HUES64 (cell line): ENCODE data around the gene EPHB6.

Source experiments
- H3K27ac ChIP-seq: 2 replicates; pipeline ENCODE4 v1.7.0; 2013; ENCODE audit warnings: low read depth, low read length, inconsistent platforms
- H3K27me3 ChIP-seq: 2 replicates; pipeline ENCODE4 v1.6.1; 2013; ENCODE audit warnings: mild to moderate bottlenecking, low read length; ENCODE audit not compliant: insufficient read depth
- H3K36me3 ChIP-seq: 2 replicates; pipeline ENCODE4 v1.6.1; 2013; ENCODE audit warnings: mild to moderate bottlenecking, low read length; ENCODE audit not compliant: insufficient read depth
- H3K4me1 ChIP-seq: 2 replicates; pipeline ENCODE4 v1.6.1; 2013; ENCODE audit warnings: mild to moderate bottlenecking, low read length, moderate library complexity; ENCODE audit not compliant: insufficient read depth
- H3K4me3 ChIP-seq: 2 replicates; pipeline ENCODE4 v1.5.1; 2013; ENCODE audit warnings: mild to moderate bottlenecking, low read length, moderate library complexity
- H3K9ac ChIP-seq: 2 replicates; pipeline ENCODE4 v1.6.1; 2013; ENCODE audit warnings: mild to moderate bottlenecking, low read depth, low read length
- H3K9me3 ChIP-seq: 2 replicates; pipeline ENCODE4 v1.6.1; 2013; ENCODE audit warnings: low read depth, low read length; ENCODE audit not compliant: insufficient read depth
- WGBS: fragments of 150-250, 120-280 bp; methylation state at CpG from one replicate; pipeline ENCODE4 v1.1.7; 2013; ENCODE audit warnings: missing lambda C conversion rate; 5-methylcytosine and 5-hydroxymethylcytosine counted together

EPHB6 gene

DNA sequence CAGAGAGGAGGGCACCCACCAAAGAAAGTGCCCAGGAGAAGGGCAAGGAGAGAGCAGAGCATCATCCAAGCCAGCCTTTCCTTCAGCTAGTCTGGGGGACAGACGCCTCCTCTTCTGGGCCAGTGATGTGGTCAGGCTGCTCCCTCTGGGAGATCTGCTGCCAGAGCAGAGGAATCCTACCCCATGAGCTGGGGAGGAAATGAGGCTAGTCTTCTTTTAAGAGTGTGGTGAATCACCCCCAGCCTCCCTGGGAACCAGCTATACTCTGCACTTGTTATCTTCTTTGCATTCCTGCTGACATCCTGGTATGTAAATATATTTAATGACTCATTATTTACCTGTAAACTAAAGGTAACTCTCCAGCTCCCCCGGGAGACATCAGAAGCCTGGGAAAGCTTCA lies 41.6 kb upstream of the EPHB6 start:
- Histone ChIP-seq H3K27ac (peak overlapping the region; percentile 55; the same call in 1 of the 2 replicates), H3K9ac (0 out of 2 replicates have a peak overlapping the region, but pooled peaks have one; percentile 10), H3K4me3 (0 out of 2 replicates have a peak overlapping the region, but pooled peaks have one; percentile 3), H3K9me3 (no peaks in the 10 kb centered on the region), H3K36me3 (no peaks in the 10 kb centered on the region), H3K27me3 (no peaks in the 10 kb centered on the region), H3K4me1 (peaks cover 29% of the 10 kb centered on the region)
- 8% methylated on average over 2 of the region's 2 CpGs for WGBS

DNA sequence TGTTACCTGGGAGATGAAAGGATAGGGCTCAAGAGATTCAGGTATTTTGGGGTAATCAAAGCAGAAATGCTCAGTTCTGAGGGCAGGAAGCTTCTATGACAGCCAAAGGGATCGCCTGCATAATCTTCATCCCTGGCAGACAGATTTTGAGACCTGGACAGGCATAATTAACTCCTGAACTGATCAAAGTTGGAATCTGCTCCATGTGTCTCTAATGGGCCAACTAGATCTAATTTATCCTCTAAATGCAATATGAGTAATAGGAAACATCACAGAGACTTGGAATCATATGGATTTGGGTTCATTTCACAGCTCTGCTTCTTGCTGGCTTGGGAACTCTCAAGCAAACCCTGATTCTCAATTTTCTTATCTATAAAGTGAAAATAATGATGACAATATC lies 41.2 kb upstream of the EPHB6 start:
- WGBS, result 81% methylated on average over 1 of the region's 1 CpG
- no peak overlapping the region for H3K4me3 ChIP-seq

DNA sequence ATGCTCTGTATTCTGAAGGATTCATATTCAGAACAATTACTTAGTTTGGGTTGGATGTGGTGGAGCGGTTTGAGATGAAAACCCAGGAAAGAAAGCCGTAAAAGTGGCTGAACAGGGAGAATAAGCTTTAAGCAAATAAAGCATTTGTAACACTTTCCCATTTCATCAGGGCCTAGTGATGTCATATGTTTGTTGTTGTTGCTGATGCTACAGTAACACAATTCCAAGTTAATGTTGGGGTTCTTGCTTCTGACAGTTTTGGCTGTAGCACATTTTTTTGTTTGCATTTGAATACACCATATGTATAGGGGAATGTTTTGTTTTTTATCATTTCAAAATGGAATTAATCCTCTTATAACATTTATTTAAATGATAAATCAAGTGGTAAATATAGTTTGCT lies 40.4 kb upstream of the EPHB6 start:
- Histone ChIP-seq H3K9me3 (no peaks in the 10 kb centered on the region), H3K27me3 (no peaks in the 10 kb centered on the region), H3K27ac (no peak overlapping the region), H3K4me3 (no peak overlapping the region), H3K4me1 (peaks cover 29% of the 10 kb centered on the region), H3K36me3 (no peaks in the 10 kb centered on the region), H3K9ac (no peak overlapping the region)
- 95% methylated on average over 2 of the region's 2 CpGs for WGBS

More for the DNA sequence above, 41.2 kb upstream of the EPHB6 start:
- Histone ChIP-seq H3K27me3 (no peaks in the 10 kb centered on the region), H3K27ac (peak overlapping the region; percentile 2; the same call in 1 of the 2 replicates), H3K4me1 (peaks cover 29% of the 10 kb centered on the region), H3K9me3 (no peaks in the 10 kb centered on the region), H3K36me3 (no peaks in the 10 kb centered on the region), H3K9ac (no peak overlapping the region)

DNA sequence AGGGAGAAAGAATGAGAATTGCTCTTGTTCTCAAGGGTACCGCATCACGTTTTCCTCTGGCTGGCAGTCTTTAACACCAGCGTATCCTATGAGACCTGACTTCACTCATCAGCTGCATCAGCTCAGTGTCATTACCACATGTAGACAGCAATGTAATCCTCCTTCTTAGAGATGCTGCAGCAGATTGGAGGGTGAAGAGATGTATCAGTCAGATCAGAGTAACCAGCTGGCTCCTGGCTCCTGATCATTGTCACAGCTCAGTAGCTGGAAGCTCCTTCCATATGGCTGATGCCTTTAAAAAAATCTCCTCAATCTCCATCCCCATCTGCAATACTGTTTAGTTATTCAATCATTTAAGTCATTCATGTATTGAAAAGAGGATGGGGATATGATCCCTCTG lies 39.7 kb upstream of the EPHB6 start:
- Histone ChIP-seq H3K27ac (no peak overlapping the region), H3K4me1 (peaks cover 29% of the 10 kb centered on the region), H3K27me3 (no peaks in the 10 kb centered on the region), H3K36me3 (no peaks in the 10 kb centered on the region), H3K9me3 (no peaks in the 10 kb centered on the region), H3K9ac (no peak overlapping the region), H3K4me3 (no peak overlapping the region)
- WGBS, result 94% methylated on average over 3 of the region's 3 CpGs

DNA sequence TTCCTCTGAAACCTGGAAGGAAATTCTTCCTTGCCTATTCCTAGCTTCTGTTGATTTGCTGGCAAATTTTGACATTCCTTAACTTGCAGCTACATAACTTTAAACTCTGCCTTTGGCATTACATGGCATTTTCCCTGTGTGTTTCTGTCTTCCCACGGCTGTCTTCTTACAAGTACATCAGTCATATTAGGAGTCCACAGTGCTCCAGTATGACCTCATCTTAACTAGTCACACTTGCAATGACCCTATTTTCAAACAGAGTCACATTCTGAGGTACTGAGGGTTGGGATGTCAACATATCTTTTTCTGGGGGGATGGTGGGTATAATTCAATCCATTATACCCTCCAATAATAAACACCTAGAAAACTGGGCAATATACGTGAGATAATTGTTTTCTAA lies 37.4 kb upstream of the EPHB6 start:
- no peaks in the 10 kb centered on the region for H3K9me3 ChIP-seq
- WGBS, result 94% methylated on average over 2 of the region's 2 CpGs
- H3K27ac ChIP-seq, result no peak overlapping the region

DNA sequence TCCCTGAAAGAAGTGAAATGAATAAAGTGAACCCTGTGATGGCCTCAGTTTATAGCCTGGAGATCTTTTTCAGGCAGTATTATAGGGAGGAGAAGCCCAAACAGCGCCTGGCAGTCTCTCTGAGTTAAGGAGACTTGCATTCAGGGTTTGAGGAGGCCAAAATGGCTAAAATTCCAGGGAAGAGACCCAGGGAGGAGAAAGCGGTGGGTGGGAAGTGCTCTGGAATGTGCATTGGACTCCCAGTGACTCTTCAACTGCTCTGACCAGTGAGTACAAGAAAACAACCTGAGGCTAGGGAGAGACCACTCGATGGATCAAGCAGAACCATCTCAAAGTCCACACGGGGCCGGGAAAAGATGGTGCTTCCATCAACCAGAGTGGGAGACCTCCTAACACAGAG lies 35.3 kb upstream of the EPHB6 start:
- Histone ChIP-seq H3K9me3 (peaks cover 2% of the 10 kb centered on the region; the same call in 1 of the 2 replicates), H3K27me3 (no peaks in the 10 kb centered on the region), H3K9ac (no peak overlapping the region), H3K4me1 (peaks cover 4% of the 10 kb centered on the region), H3K36me3 (no peaks in the 10 kb centered on the region), H3K4me3 (no peak overlapping the region), H3K27ac (no peak overlapping the region)
- 93% methylated on average over 5 of the region's 5 CpGs for WGBS

More for the DNA sequence above, 37.4 kb upstream of the EPHB6 start:
- Histone ChIP-seq H3K27me3 (no peaks in the 10 kb centered on the region), H3K4me3 (no peak overlapping the region), H3K9ac (no peak overlapping the region), H3K4me1 (peaks cover 22% of the 10 kb centered on the region), H3K36me3 (no peaks in the 10 kb centered on the region)

DNA sequence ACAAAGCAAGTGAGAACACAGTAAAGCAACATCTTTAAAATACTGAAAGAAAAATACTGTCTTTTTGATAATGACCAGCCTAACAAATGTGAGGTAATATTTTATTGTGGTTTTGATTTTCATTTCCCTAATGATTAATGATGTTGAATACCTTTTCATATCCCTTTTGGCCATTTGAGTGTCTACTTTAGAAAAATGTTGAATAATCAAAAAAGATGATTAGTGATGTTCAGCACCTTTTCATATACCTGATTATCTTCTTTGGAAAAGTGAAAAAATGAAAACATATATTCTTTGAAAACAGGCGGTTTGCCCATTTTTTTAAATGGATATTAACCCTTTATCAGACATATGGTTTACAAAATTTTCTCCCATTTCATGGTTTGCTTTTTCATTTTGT lies 32.2 kb upstream of the EPHB6 start:
- H3K4me3 ChIP-seq, result no peak overlapping the region
- H3K27me3 ChIP-seq, result no peaks in the 10 kb centered on the region
- no peaks in the 10 kb centered on the region for H3K36me3 ChIP-seq
- no peak overlapping the region for H3K27ac ChIP-seq
- no peak overlapping the region for H3K9ac ChIP-seq
- H3K4me1 ChIP-seq, result 0 out of 2 replicates have a peak, but pooled peaks cover 2% of the 10 kb centered on the region
- no CpG with 5 or more reads among the region's 1 CpG for WGBS
- H3K9me3 ChIP-seq, result peaks cover 16% of the 10 kb centered on the region

DNA sequence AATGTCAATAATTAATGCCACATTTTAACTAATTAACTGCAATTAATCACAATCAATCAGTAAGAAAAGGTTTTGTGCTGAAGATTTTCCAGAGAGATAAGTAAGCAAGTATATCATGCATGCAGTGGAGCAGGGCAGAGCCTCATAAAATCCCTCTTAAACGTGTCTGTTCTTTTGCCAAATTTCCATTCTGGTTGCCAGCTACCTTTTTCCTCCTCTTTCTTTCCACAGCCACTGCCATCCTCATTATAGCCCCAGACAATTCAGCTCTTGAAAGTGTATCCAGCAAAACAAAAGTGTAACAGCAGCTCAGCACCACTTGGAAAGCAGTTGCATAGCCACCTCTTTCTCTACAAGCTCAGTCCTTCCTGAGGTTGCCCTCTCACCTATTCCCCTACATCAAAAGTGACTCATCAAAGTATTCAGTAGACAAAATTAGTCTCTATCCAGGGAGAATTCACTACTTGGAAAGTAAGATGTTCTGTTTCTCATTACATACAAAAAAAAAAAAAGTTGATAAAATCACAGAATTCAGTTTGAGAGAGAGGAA lies 26.9 kb upstream of the EPHB6 start:
- peaks cover 5% of the 10 kb centered on the region; the same call in 1 of the 2 replicates for H3K4me1 ChIP-seq
- H3K27ac ChIP-seq, result no peak overlapping the region
- no peaks in the 10 kb centered on the region for H3K27me3 ChIP-seq
- peaks cover 16% of the 10 kb centered on the region for H3K9me3 ChIP-seq
- no peak overlapping the region for H3K9ac ChIP-seq
- no peak overlapping the region for H3K4me3 ChIP-seq
- WGBS, result 82% methylated on average over 1 of the region's 1 CpG
- no peaks in the 10 kb centered on the region for H3K36me3 ChIP-seq

DNA sequence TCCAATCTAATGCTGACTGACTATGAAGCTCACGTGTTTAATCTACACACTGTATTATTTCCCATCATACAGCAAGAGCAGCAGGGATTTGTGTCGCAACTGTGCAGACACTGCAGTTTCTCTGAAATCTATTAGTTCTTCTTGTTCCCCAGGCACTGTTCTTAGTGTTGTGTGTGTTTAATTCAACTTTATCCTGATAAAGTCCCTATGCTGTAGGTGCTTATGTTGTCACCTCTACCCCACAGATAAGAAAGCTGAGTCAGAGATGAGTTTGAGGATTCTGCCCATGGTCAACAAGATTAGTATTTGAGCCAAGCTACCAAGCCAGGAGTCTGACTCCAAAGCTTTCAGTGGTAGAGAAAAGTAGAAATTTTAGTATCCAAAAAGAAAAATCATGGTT lies 22.5 kb upstream of the EPHB6 start:
- no peaks in the 10 kb centered on the region for H3K27me3 ChIP-seq
- WGBS, result 95% methylated on average over 2 of the region's 2 CpGs
- H3K27ac ChIP-seq, result no peak overlapping the region
- H3K9ac ChIP-seq, result no peak overlapping the region
- H3K4me3 ChIP-seq, result no peak overlapping the region
- H3K36me3 ChIP-seq, result no peaks in the 10 kb centered on the region
- H3K9me3 ChIP-seq, result no peaks in the 10 kb centered on the region
- H3K4me1 ChIP-seq, result peaks cover 13% of the 10 kb centered on the region; the same call in 1 of the 2 replicates

DNA sequence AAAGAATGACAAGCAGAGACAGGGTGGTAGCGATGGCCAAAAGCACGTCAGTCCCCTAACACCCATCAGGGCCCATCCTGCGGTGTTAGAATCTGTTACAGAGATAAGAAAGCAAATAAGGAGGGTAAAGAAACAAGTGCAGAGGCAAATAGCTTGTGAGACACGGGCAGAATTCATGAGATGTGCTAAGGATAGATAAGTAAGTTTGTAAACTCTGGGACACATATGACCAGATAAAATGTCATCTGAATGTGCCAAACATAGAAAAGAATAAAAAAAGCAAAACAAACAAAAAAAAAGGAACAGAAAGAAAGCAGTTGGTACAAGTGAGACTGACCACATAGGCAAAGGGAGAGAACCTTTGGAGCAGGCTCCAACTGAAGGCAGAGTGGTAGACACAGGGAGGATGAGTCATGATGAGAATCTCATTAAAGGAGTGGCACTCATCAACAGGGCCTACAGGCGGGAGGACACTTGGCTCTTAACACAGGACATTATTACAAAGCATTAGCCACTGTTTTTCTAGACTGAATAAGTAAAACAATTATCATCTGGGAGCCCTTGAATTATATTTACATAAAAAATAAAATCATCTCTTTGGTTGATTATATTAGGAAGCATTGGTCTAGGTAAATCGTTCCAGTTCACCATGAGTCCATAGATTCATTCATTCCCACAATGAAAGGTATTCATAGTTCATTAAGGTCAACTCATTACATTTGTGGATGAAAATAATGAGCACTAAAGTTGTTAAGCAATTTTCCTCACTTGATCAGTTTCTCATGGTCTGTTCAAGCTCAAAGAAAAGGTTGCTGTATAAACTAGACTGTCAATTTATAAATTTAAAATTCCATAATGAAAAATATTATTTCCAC lies 21.5 kb upstream of the EPHB6 start:
- Histone ChIP-seq H3K4me3 (no peak overlapping the region), H3K36me3 (no peaks in the 10 kb centered on the region), H3K27ac (no peak overlapping the region), H3K27me3 (no peaks in the 10 kb centered on the region), H3K4me1 (peaks cover 8% of the 10 kb centered on the region; the same call in 1 of the 2 replicates), H3K9ac (no peak overlapping the region), H3K9me3 (no peaks in the 10 kb centered on the region)
- WGBS, result 77% methylated on average over 5 of the region's 6 CpGs

DNA sequence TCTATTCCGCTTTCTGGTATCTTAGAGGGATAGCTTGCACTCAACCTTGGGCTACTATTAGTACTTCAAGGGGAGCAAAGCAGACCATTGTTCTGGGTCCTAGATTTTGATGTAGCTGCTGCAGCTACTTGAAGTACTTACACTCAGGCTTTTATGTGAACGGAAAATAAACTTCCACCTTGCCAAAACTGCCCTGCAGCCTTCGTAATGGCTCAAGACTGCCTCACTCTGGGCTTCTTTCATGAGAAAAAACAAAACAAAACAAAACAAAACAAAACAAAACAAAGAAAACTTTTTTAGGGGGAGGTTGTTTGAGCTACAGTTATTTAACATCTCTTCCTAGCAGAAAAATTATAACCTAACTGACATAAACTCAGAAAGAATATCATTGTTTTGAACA lies 19.4 kb upstream of the EPHB6 start:
- Histone ChIP-seq H3K4me3 (no peak overlapping the region), H3K9me3 (no peaks in the 10 kb centered on the region), H3K27me3 (no peaks in the 10 kb centered on the region), H3K9ac (no peak overlapping the region), H3K36me3 (no peaks in the 10 kb centered on the region), H3K4me1 (peaks cover 8% of the 10 kb centered on the region; the same call in 1 of the 2 replicates), H3K27ac (no peak overlapping the region)
- 19% methylated on average over 2 of the region's 3 CpGs for WGBS
